ENCODE results near the gene EPS8L3.
A peak's percentile ranks its signal among the peaks of the same experiment; 100 is the strongest.

The EPS8L3 gene

GRCh38 chr1:109739738-109740614 is 23.7 kb downstream of the EPS8L3 start:
- H3K36me3 ChIP-seq (ENCODE audit: insufficient read depth, low read length) = peaks cover 10% of the 10 kb centered on the region
- H3K27me3 ChIP-seq (ENCODE audit: control insufficient read depth in 1 of 2, insufficient read depth in 2 of 2, low read length in 2 of 2) = no peaks in the 10 kb centered on the region
- H3K4me1 ChIP-seq (ENCODE audit: insufficient read depth, low read length) = no peaks in the 10 kb centered on the region
- peak overlapping the region; percentile 78 for H3K27ac ChIP-seq (ENCODE audit: low read depth, low read length)
- H3K9ac ChIP-seq (ENCODE audit: low read length) = peak overlapping the region; percentile 42
- H3K4me3 ChIP-seq (ENCODE audit: low read depth in 1 of 2, low read length in 2 of 2) = peak overlapping the region; percentile 80 to 96
- no peaks in the 10 kb centered on the region for H3K9me3 ChIP-seq (ENCODE audit: low read length)

GRCh38 chr1:109733236-109733870 is 30.4 kb downstream of the EPS8L3 start:
- H3K4me3 ChIP-seq (ENCODE audit: low read depth in 1 of 2, low read length in 2 of 2) = no peak overlapping the region
- H3K27ac ChIP-seq (ENCODE audit: low read depth, low read length) = no peak overlapping the region
- H3K9ac ChIP-seq (ENCODE audit: low read length) = no peak overlapping the region
- H3K9me3 ChIP-seq (ENCODE audit: low read length) = no peaks in the 10 kb centered on the region
- peaks cover 10% of the 10 kb centered on the region for H3K36me3 ChIP-seq (ENCODE audit: insufficient read depth, low read length)
- no peaks in the 10 kb centered on the region for H3K4me1 ChIP-seq (ENCODE audit: insufficient read depth, low read length)
- no peaks in the 10 kb centered on the region for H3K27me3 ChIP-seq (ENCODE audit: control insufficient read depth in 1 of 2, insufficient read depth in 2 of 2, low read length in 2 of 2)

- no peak overlapping the region for H3K4me3 ChIP-seq (ENCODE audit: low read depth in 1 of 2, low read length in 2 of 2)
- no peaks in the 10 kb centered on the region for H3K4me1 ChIP-seq (ENCODE audit: insufficient read depth, low read length)
- H3K27me3 ChIP-seq (ENCODE audit: control insufficient read depth in 1 of 2, insufficient read depth in 2 of 2, low read length in 2 of 2) = no peaks in the 10 kb centered on the region
- H3K9me3 ChIP-seq (ENCODE audit: low read length) = no peaks in the 10 kb centered on the region
- H3K27ac ChIP-seq (ENCODE audit: low read depth, low read length) = no peak overlapping the region
- peaks cover 3% of the 10 kb centered on the region for H3K36me3 ChIP-seq (ENCODE audit: insufficient read depth, low read length)
- no peak overlapping the region for H3K9ac ChIP-seq (ENCODE audit: low read length)
Measured at GRCh38 chr1:109732390-109732881, 31.3 kb downstream of the EPS8L3 start.

- no peak overlapping the region for H3K9ac ChIP-seq (ENCODE audit: low read length)
- H3K9me3 ChIP-seq (ENCODE audit: low read length) = no peaks in the 10 kb centered on the region
- no peaks in the 10 kb centered on the region for H3K36me3 ChIP-seq (ENCODE audit: insufficient read depth, low read length)
- H3K4me1 ChIP-seq (ENCODE audit: insufficient read depth, low read length) = no peaks in the 10 kb centered on the region
- H3K27ac ChIP-seq (ENCODE audit: low read depth, low read length) = no peak overlapping the region
- H3K4me3 ChIP-seq (ENCODE audit: low read depth in 1 of 2, low read length in 2 of 2) = no peak overlapping the region
- no peaks in the 10 kb centered on the region for H3K27me3 ChIP-seq (ENCODE audit: control insufficient read depth in 1 of 2, insufficient read depth in 2 of 2, low read length in 2 of 2)
Measured at GRCh38 chr1:109730666-109731065, 33.1 kb downstream of the EPS8L3 start.

- Histone ChIP-seq H3K36me3 (ENCODE audit: insufficient read depth, low read length) (no peaks in the 10 kb centered on the region), H3K27me3 (ENCODE audit: control insufficient read depth in 1 of 2, insufficient read depth in 2 of 2, low read length in 2 of 2) (no peaks in the 10 kb centered on the region), H3K27ac (ENCODE audit: low read depth, low read length) (no peak overlapping the region), H3K4me3 (ENCODE audit: low read depth in 1 of 2, low read length in 2 of 2) (no peak overlapping the region), H3K9me3 (ENCODE audit: low read length) (no peaks in the 10 kb centered on the region), H3K9ac (ENCODE audit: low read length) (no peak overlapping the region), H3K4me1 (ENCODE audit: insufficient read depth, low read length) (no peaks in the 10 kb centered on the region)
Measured at GRCh38 chr1:109728870-109729269, 34.9 kb downstream of the EPS8L3 start.

GRCh38 chr1:109726728-109727373 is 36.9 kb downstream of the EPS8L3 start:
- peaks cover 8% of the 10 kb centered on the region for H3K4me1 ChIP-seq (ENCODE audit: insufficient read depth, low read length)

GRCh38 chr1:109726007-109726406 is 37.7 kb downstream of the EPS8L3 start:
- Histone ChIP-seq H3K27ac (ENCODE audit: low read depth, low read length) (no peak overlapping the region), H3K27me3 (ENCODE audit: control insufficient read depth in 1 of 2, insufficient read depth in 2 of 2, low read length in 2 of 2) (no peaks in the 10 kb centered on the region), H3K4me1 (ENCODE audit: insufficient read depth, low read length) (peaks cover 8% of the 10 kb centered on the region)

More at GRCh38 chr1:109726728-109727373, 36.9 kb downstream of the EPS8L3 start:
- H3K4me3 ChIP-seq (ENCODE audit: low read depth in 1 of 2, low read length in 2 of 2) = no peak overlapping the region
- H3K36me3 ChIP-seq (ENCODE audit: insufficient read depth, low read length) = no peaks in the 10 kb centered on the region
- H3K9me3 ChIP-seq (ENCODE audit: low read length) = no peaks in the 10 kb centered on the region
- no peak overlapping the region for H3K27ac ChIP-seq (ENCODE audit: low read depth, low read length)
- no peaks in the 10 kb centered on the region for H3K27me3 ChIP-seq (ENCODE audit: control insufficient read depth in 1 of 2, insufficient read depth in 2 of 2, low read length in 2 of 2)
- H3K9ac ChIP-seq (ENCODE audit: low read length) = no peak overlapping the region

GRCh38 chr1:109725510-109725909 is 38.2 kb downstream of the EPS8L3 start:
- Histone ChIP-seq H3K27me3 (ENCODE audit: control insufficient read depth in 1 of 2, insufficient read depth in 2 of 2, low read length in 2 of 2) (no peaks in the 10 kb centered on the region), H3K4me1 (ENCODE audit: insufficient read depth, low read length) (peaks cover 8% of the 10 kb centered on the region), H3K9ac (ENCODE audit: low read length) (no peak overlapping the region), H3K9me3 (ENCODE audit: low read length) (no peaks in the 10 kb centered on the region), H3K36me3 (ENCODE audit: insufficient read depth, low read length) (no peaks in the 10 kb centered on the region), H3K27ac (ENCODE audit: low read depth, low read length) (no peak overlapping the region), H3K4me3 (ENCODE audit: low read depth in 1 of 2, low read length in 2 of 2) (no peak overlapping the region)

More at GRCh38 chr1:109726007-109726406, 37.7 kb downstream of the EPS8L3 start:
- Histone ChIP-seq H3K36me3 (ENCODE audit: insufficient read depth, low read length) (no peaks in the 10 kb centered on the region), H3K9me3 (ENCODE audit: low read length) (no peaks in the 10 kb centered on the region), H3K9ac (ENCODE audit: low read length) (no peak overlapping the region), H3K4me3 (ENCODE audit: low read depth in 1 of 2, low read length in 2 of 2) (no peak overlapping the region)

- Histone ChIP-seq H3K36me3 (ENCODE audit: insufficient read depth, low read length) (no peaks in the 10 kb centered on the region), H3K4me3 (ENCODE audit: low read depth in 1 of 2, low read length in 2 of 2) (no peak overlapping the region), H3K9ac (ENCODE audit: low read length) (no peak overlapping the region), H3K9me3 (ENCODE audit: low read length) (no peaks in the 10 kb centered on the region), H3K27me3 (ENCODE audit: control insufficient read depth in 1 of 2, insufficient read depth in 2 of 2, low read length in 2 of 2) (no peaks in the 10 kb centered on the region), H3K4me1 (ENCODE audit: insufficient read depth, low read length) (peaks cover 8% of the 10 kb centered on the region), H3K27ac (ENCODE audit: low read depth, low read length) (no peak overlapping the region)
Measured at GRCh38 chr1:109724933-109725332, 38.8 kb downstream of the EPS8L3 start.

- Histone ChIP-seq H3K9ac (ENCODE audit: low read length) (no peak overlapping the region), H3K36me3 (ENCODE audit: insufficient read depth, low read length) (no peaks in the 10 kb centered on the region), H3K9me3 (ENCODE audit: low read length) (no peaks in the 10 kb centered on the region), H3K4me3 (ENCODE audit: low read depth in 1 of 2, low read length in 2 of 2) (no peak overlapping the region), H3K27me3 (ENCODE audit: control insufficient read depth in 1 of 2, insufficient read depth in 2 of 2, low read length in 2 of 2) (no peaks in the 10 kb centered on the region), H3K4me1 (ENCODE audit: insufficient read depth, low read length) (peaks cover 8% of the 10 kb centered on the region), H3K27ac (ENCODE audit: low read depth, low read length) (no peak overlapping the region)
Measured at GRCh38 chr1:109722908-109723691, 40.6 kb downstream of the EPS8L3 start.

GRCh38 chr1:109721971-109722370 is 41.8 kb downstream of the EPS8L3 start:
- no peaks in the 10 kb centered on the region for H3K27me3 ChIP-seq (ENCODE audit: control insufficient read depth in 1 of 2, insufficient read depth in 2 of 2, low read length in 2 of 2)
- no peak overlapping the region for H3K27ac ChIP-seq (ENCODE audit: low read depth, low read length)
- H3K4me1 ChIP-seq (ENCODE audit: insufficient read depth, low read length) = peaks cover 8% of the 10 kb centered on the region
- H3K9me3 ChIP-seq (ENCODE audit: low read length) = no peaks in the 10 kb centered on the region
- no peaks in the 10 kb centered on the region for H3K36me3 ChIP-seq (ENCODE audit: insufficient read depth, low read length)
- H3K4me3 ChIP-seq (ENCODE audit: low read depth in 1 of 2, low read length in 2 of 2) = no peak overlapping the region
- H3K9ac ChIP-seq (ENCODE audit: low read length) = no peak overlapping the region

Data from muscle layer of colon (tissue), 2 donors.